IPS-NIHi7 (cell line): ENCODE measurements around the gene IPO7.

ENCODE experiments used
- DNase-seq: peaks from one replicate; pipeline ENCODE4 v3.0.0; 2012; ENCODE audit warnings: mixed read lengths; ENCODE audit errors: extremely low spot score

IPO7 gene

GRCh38 chr11:9490376-9490775, 105.9 kb downstream of the IPO7 start:
- DNase-seq: no peak

- no peak for DNase-seq
These were observed 109.0 kb downstream of the IPO7 start for GRCh38 chr11:9493492-9493891.

GRCh38 chr11:9494316-9494715, 109.9 kb downstream of the IPO7 start:
- DNase-seq: no peak

- DNase-seq: no peak
These were observed 111.5 kb downstream of the IPO7 start for GRCh38 chr11:9495803-9496514.
